ENCODE data around the gene AK8.

The AK8 gene

DNA sequence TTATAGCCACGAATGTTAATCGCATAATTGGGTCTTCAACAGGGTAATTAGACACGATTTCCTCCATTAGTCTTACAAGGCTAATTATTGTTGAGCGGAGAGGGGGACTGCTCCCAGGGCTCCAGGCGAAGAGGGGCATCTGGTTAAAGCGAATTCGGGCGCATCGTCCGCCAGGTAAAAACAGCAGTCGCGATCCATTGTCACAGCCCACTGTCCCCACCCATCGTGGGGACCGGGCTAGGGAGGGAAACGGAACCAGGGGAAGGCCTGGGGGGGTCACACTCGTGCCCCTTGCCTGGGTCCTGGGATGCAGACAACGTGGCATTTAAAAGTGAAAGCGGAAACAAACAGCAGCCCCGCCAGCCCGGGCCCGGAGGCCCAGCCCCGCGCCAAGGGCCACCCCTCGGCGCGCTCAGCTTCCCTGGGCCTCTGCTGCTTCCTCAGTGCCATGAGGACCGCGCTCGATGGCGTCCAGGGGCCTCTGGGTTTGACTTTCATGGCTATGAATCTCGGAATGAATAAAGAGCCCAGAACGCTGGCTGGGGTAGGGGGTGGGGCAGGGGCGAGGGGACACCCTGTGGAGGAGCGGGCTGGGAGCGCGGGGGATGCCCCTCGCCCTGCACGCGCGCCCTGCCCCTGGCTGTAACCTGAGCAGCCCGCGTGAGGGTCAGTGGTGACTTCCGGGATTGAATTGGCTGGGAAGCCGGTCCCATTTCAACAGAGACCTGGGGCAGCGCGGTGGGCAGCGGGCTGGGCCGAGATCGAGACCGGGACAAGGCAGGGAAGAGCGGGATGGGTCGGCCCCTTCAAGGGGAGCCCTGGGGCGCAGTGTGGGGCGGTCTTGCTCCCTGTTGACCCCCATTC is 107.9 kb downstream of the AK8 start:
- DNase-seq: no peak

DNA sequence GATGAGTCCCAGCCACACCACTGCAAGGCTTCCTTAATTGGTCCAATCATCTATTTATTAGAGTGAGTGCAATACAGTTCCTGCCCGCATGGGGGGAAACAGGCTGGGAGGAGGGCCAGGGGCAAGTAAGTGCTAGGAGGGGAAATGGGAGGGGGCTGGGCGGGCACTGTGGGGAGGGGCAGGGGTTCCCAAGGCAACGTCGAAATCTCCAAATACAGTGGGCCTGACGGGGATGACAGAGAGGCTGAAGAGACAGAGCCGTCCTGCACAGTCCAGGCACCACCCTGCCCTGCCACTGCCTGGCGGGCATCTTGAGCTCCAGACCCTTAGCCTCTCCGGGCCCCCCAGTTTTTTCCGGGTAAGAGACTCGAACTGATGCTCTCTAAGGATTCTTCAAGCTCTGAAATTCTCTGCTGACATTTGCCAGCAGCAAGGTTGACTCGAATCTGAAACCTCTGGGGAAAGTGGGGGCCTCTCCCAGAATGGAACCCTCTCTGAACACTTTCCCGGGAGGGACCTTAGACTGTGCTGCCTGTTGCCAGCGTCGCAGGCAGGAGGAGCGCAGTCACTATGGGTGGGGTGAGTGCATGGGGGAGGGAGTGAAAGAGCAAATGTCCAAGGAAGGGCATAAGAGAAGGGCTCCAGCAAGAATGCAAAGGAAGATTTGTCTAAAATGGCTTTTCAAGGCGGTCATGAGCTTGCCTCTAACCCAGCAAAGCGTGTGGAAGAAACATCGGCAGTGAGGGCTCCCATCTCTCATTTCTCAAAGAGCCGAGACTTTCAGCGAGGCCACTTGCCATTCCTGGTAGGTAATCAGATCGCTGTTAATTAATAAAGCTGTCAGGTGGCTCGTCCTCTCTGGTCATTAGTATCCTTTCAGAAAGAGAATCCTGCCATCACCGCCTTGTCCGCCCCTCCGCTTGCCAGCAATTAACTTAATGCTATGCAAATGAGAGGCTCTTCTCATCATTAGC is 108.9 kb downstream of the AK8 start:
- peak; percentile 52 for DNase-seq

DNA sequence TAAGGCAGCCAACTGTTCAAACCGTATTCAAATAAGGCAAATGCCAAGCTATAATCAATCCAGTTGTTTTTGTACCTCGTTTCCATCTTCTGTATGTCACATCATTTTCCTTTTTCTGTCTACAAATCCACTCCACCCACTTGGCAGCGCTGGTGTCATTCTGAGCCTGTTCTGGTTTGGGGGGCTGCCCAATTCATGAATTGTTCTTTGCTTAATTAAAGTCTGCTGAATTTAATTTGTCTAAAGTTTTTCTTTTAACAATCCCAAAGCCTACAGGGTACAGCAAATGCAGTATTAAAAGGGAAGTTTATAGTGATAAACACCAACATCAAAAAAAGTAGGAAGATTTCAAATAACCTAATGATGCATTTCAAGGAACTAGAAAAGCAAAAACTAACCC is 114.5 kb downstream of the AK8 start:
- no peak for DNase-seq

DNA sequence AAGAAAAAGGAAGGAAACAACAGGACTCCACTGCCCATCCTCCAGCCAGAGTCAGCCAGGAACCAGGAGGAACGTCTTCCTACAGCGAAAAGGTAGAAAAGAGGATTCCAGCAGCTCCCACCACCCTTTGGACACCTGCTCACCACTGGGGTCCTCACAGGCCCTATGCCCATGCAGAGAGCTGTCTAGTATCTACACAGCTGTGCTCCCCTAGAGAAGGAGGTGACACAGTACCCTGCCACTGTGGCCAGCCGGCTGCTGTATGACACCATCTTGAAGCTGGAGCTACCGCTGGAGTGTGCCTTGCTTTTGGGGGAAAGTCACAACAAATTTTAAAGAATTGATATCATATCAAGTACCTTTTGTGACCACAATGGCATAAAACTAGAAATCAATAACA is 115.2 kb downstream of the AK8 start:
- no peak for DNase-seq

DNA sequence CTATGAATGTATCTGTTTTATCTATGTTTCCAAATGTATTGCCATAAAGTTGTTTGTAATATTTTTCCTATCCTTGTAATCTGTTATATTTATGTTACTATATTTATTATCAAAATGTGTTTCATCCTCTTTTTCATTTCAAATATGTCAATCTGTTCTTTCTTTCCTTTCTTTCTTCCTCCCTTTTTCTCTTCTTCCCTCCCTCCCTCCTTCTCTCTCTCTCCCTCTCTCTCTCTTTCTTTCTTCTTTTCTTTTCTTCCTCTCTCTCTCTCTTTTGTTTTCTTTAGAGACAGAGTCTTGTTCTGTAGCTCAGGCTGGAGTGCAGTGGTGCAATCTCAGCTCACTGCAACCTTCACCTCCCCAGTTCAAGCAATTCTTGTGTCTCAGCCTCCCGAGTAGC is 116.5 kb downstream of the AK8 start:
- no peak for DNase-seq

DNA sequence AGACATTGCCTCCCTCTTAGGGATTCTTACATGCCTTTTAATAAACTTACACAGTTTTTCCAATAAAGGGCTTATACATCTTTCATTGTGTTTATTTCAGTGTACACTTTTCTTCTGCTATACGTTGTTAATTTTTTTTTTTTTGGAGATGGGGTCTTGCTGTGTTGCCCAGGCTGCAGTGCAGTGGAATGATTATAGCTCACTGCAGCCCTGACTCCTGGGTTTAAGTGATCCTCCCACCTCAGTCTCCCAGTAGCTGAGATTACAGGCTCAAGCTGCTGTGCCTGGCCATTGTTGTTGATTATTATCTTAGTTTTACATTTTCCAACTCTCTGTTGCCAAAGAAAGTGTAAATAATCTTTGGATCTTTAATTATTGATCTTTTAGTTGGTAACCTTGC is 118.0 kb downstream of the AK8 start:
- no peak for DNase-seq

DNA sequence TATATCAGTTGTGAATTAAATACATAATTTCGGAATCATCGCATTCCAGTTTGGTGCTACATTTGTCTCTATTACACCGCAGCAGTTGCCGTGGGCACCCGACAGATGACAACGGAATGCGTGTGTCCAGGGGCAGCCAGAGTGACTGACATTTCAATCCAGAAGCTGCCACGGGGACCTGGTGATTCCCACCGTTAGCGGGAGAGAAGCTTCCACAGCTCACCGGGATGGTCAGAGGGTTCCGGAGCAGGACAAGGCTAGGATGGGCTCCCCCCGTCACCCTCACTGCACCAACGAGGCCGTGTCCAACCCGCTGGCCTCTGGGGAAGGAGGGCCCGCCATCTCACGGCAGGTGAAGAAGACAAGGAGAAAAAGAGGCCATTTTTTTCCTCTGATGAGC is 121.1 kb downstream of the AK8 start:
- no peak for DNase-seq

DNA sequence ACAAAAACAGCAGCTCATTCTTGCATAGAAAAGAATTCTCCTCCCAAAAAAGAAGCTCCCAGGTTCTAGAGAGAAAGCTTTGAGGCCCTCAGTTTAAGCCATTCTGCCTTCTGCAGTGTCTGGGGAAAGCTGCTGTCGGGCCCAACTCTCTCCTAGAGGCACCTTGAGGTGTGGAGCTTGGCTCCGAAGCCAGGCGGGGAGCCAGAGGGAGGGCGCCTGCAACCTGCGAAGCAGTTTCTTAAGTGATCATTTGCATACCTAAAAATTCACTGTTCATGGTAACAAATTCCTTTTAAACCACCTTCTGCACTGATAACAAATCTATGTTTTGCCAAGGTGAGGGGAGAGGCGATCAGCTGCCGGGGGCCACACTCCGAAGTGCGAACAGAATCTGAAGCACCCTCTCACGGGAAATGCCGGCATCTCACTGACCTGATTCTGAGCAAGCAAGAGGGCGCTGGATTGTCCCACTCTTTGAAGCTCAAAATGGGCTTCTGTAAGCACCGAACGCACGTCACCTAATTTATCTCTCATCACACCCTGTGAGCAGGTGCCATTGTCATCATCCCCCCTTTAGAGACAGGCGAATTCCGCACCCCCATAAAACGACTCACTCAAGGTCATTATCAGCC is 121.8 kb downstream of the AK8 start:
- no peak for DNase-seq

DNA sequence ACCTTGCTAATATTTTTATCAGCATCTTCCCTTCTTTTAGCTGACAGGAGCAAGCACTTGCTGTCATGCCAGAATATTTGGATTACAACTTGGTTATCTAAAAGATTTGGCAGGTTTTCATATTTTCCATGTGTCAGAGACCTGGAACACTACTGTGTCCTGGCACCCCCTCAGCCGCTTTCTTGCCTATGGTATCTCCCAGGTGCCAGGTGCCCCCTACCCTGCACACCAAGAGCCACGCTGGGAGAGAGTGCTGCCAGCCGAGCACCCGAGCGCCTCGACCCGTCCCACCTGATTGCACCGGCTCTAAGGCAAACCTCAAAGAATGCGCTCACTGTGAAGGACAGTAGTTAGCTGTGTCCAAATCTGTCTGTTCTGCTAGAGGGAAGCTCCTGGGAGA is 123.0 kb downstream of the AK8 start:
- no peak for DNase-seq

DNA sequence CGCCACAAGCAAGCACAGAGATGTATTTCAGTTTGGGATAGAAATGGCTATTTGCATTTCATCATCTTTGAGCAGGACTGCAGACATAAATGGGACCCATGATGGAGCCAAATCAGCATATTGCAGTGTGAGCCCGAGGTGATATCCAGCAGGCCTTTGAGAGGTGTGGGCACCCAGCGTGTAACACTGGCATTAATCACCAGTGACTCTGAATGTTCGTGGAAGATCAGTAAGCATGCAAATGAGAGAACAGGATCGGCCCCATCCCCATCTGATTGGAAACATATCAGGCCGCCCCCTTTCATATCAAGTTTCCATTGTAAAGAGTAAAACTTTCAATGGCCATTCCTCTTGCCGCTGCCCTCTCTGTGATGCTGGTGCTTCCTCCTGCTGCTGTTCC is 123.8 kb downstream of the AK8 start:
- DNase-seq: no peak

DNA sequence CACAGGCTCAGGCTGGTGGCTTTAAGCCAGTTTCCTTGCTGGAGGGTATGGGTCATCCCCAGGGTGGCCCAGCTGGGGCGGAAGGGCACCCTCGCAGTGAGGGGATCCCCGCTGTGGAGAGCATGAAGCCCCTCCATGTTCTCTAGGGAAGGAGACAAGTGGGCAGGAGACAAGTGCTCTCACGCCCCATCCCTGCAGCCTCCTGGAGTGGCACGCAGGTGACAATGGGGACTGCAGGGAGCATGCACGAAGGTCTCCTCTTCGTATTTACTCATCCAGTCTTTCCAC is 124.5 kb downstream of the AK8 start:
- no peak for DNase-seq

DNA sequence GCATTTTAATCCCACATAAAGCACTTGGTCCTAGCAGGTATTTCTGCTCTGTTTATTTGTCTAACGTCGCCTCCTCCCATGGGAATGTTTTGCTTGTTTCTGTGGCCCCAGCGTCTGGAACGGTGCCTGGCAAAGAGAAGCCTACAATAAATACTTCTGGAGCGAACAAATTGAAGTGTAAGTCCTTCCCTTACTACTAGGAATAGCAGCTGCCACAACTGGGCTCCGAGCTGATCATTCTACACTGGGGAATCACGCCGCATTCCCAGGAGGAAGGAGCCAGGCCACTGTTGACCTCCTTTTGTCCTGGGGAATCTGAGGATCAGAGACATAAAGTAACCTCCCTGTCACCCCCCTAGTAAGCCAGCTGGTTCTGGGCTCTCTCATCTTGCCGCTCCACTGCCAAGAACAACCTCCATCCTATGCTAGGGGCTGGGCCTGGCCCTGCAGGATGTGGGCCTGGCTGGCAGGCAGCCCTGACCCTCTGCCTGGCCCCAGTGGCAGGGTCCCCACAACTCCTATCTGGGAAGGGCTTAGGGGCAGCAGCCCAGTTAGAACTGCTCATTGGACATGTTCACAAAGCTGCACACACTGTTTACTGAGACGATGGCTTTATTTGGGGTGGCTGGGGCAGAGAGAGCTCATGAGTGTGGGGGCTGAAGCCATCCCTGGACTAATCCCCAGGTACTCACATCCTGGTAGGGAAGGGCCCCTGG is 125.0 kb downstream of the AK8 start:
- no peak for DNase-seq

DNA sequence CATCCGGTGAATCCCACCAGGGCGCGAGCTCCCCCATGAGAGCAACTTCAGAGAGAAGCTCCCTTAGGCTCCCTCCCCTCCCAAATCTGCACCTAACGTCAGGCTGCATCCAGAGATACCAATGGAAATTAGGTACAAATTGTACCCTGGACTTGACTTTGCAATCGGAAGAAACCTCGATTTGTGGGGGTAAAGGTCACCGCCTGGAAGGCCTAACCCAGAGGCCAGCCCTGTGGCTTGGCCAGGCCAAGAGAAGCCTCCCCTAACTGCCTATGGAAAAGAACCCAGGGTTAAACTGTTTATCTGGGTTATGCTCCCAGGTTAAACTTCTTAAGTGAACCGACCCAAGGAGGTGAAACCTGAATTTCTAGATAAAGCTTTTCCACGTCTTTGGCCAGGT is 127.4 kb downstream of the AK8 start:
- no peak for DNase-seq

DNA sequence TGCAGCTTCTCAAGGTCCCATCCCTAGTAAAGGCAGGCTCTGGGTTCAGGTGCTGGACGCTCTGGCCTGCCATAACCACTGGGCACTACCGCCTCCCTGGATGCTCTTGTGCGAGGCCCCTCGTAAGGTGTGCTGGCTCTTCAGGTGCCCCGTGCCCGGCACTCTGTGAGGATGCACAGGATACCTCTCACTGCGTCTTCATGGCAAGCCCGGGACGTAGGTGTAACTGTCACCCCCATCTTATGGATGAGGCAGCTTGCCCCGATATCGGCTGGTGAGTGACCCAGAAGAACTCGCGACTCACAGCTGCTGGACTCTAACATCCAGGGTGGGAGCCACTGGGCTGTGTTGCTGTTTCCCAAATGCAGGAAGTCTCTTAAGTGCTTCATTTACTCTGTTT is 128.8 kb downstream of the AK8 start:
- DNase-seq: no peak

DNA sequence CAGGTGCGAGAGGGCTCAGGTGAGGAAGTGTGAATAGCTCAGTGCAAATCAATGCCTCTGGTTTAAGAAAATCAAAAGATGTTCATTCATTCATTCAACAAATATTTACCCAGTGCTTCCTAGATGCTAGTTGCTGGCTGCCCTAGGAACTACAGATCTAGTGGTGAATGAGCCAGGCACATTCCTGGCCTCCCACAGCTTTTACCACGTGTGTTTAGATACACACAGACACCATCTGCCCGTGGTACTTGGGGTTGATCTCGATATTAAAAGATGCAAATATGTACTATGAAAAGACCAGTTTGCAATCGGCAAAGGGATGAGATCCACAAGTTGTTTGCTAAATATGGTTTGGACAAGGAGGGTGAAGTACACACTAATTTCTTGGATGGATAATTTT is 129.6 kb downstream of the AK8 start:
- DNase-seq: no peak

DNA sequence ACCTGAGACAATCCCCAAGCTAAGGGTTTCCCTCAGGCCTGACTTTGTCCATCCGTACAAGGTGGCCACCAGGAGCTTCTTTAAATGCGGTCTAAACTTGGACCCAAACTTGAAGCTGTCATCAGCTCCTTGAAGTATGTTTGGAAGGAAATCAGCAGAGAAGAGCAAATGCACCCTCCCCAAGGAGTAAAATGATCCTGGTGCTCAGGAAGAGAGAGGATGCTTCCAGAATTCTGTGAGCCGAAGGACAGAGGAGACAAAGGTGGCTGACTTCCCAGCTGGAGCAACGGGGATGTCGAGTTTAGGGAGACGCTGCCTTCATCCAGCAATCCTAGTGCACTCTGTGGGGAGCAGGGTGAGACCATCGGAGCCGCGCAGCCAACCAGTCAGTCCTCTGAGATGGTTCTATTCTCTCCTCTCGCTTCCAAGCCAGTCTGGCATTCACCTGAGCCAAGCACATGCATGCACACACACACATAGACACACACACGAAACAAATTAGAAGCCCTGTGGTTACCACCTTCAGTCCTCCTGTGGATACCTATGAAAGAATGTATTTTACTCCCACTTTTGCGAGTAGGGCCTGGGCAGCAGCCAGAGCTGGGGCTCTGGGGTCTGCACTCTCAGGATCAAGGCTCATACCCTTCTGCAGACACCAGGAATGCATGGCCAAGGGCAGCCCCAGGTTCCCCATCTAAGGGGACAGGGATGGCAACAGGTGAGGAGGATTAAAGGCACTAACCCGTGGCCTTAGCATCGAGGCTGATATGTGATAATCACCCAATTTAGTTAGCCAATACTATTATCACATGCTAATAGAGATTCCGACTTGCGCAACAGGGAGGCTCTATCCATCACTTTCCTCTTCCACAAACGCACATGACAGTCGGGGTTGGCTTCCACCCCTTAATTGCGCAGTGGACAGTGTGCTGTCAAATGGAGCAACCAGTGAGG is 132.1 kb downstream of the AK8 start:
- DNase-seq: no peak

DNA sequence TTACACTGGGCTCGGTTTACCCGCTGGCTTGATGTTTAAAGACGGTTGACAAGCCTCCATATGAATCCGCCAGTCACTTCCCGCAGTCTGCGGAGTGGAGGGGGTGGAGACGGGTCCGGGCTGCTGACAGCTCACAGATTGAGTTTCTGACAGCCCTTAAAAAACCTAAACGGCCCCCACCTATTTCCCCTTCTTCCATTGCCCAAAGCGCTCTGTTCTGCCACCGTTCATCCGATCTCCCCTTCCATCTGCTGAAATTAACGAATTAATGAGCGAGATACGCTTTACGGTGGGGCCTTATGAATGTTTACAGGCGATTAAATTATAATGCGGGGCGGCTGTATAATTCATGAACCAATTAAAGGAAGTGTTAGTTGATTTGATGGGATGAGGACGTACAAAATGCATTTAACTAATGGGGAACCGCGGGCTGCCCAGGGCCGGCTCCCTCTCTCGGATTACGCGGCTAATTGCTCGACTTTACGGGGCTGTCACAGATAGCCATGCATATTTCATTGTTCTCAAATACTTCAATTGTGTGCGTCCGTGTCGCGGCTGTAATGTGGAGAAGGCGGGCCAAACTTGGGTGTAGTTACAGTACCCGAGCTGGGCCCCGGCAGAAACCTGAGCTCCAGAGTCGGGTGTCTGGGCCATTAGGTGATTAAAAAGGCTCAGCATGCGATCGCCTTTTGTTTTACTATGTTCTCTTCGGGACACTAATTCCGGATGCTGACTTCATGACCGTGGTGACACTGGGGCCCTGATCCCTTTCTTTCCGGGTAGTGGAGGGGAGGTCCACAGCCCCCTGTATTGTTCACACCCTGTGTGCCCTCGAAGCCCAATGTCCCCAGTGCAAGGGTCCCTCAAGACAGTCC is 133.0 kb downstream of the AK8 start:
- no peak for DNase-seq

DNA sequence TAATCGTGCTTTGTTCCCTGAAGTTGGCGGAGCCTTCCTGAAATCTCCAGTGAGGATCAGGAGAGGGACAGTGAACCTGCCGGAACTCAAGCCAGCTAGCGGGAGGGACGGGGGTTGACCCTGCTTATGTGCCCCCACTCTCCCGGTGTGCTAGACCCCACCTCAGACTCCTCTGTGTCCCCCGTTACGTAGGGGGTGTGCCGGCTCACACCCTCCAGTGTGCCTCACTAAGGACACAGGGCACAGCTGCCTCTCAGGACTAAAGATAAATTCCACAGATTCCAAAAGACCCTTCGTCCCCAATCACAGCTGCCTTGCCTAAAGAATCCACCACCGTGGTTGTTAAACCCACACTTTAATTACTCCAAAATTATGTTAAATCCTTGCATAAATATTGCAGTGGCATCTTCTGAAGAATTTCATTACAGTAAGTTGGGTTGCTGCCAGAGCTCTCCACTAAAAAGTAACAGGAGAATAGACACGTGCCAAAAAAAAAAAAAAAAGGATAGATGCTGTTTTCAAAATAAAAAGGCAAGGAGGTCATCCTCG is 134.1 kb downstream of the AK8 start:
- no peak for DNase-seq

DNA sequence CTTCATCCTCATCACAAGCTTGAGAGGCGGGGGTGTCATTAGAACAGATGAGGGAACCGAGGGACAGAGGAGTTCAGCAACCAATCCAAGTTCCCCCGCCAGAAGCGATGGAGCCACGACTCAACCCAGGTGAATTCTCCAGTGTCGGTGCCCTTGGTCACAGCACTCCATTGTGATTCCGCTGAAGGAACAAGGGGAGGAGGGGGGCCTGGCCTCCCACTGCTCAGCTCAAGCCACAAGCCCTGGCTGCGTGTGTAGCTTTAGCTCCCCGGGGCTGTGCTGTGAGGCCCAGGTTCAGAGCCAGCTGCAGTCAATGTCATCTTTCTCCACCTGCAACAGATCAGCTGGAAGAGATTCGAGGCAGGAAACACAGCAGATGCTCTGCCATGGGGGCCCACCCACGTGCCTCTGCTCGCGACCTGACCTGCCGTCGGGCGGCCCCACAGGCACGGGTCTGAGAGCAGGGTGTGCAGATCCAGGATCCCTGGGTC is 135.2 kb downstream of the AK8 start:
- no peak for DNase-seq

All from NK-92 treated with Interleukin-12 subunit alpha and Interleukin-12 subunit beta, amount 100 ng/mL, for 24 hours (cell line).